ENCODE data around the gene KLRC4. TPM values are rescaled to one million over a fixed set of nuclear protein-coding genes. Genes with fewer than 3 reads are reported as not detected.

The KLRC4 gene
- total RNA-seq, 1 donor: not detected

DNA sequence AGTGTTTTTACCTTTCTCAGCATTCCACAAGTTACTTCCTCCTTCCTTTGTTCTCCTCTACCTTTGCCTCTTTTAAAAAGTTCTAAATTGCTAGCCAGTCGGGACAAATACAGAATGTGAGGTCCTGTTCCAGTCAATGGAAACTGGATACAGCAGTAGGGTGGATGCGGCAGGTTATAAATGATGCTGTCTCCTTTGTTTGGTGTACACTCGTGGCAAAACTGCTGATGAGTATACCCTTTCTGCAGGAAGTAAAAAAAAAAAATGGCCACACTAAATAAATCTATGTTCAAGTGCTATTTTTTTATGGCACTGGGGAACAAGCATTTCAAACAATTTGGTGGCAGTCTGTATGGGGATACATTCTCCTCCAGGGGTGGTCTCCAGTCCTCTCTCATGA, 47.2 kb downstream of the KLRC4 start:
- TF ChIP-seq, protein P1, sequence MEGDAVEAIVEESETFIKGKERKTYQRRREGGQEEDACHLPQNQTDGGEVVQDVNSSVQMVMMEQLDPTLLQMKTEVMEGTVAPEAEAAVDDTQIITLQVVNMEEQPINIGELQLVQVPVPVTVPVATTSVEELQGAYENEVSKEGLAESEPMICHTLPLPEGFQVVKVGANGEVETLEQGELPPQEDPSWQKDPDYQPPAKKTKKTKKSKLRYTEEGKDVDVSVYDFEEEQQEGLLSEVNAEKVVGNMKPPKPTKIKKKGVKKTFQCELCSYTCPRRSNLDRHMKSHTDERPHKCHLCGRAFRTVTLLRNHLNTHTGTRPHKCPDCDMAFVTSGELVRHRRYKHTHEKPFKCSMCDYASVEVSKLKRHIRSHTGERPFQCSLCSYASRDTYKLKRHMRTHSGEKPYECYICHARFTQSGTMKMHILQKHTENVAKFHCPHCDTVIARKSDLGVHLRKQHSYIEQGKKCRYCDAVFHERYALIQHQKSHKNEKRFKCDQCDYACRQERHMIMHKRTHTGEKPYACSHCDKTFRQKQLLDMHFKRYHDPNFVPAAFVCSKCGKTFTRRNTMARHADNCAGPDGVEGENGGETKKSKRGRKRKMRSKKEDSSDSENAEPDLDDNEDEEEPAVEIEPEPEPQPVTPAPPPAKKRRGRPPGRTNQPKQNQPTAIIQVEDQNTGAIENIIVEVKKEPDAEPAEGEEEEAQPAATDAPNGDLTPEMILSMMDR (IDR thresholded peaks at IDR 0.05; ENCODE audit: insufficient read depth, low read depth, low read length): no peak
- DNase-seq (ENCODE audit: low read depth): no peak
- no peak overlapping the region for H3K4me3 ChIP-seq (ENCODE audit: low read depth, low read length)

DNA sequence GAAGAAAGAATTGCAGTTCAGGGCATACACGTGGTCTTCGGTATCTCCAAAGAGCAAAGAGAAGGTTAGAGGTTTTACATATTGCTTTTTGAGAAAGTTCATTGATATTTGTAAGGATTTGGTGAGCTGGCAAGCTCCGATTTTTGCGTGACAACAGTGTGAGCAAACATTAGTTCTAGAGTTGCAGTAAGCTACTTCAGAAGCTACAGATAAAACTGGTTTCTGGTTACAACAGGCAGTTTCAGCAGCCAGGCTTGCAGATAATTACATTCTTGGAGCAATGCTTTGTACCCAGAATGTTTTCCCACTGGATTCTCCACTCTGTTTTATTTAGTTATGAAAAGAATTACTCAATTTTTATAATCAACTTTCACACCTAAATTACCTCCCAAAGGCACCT, 47.9 kb downstream of the KLRC4 start:
- H3K4me3 ChIP-seq (ENCODE audit: low read depth, low read length): no peak overlapping the region
- peak; percentile 63 for DNase-seq (ENCODE audit: low read depth)
- TF ChIP-seq, protein P1 (IDR thresholded peaks at IDR 0.05; ENCODE audit: insufficient read depth, low read depth, low read length): no peak

DNA sequence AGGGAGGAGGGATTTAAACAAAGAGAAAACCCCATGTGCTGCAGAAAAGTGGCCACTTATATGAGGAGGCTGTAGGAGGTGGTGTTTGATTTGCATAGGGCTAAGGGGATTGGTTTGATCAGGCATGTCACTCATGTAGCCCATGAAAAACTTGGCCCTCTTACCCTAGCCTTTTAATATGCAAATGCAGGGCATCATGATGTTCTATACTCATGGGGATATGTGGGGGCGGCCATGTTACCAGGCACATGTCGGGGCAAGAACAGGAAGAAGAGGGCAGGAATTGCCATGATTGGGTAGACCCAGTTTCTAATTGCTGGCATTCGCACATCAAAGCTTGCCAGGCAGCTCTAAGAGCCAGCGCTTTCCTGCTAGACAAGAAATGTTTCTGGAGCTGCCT, 48.5 kb downstream of the KLRC4 start:
- TF ChIP-seq, protein P1 (IDR thresholded peaks at IDR 0.05; ENCODE audit: insufficient read depth, low read depth, low read length): no peak
- no peak for DNase-seq (ENCODE audit: low read depth)
- no peak overlapping the region for H3K4me3 ChIP-seq (ENCODE audit: low read depth, low read length)

DNA sequence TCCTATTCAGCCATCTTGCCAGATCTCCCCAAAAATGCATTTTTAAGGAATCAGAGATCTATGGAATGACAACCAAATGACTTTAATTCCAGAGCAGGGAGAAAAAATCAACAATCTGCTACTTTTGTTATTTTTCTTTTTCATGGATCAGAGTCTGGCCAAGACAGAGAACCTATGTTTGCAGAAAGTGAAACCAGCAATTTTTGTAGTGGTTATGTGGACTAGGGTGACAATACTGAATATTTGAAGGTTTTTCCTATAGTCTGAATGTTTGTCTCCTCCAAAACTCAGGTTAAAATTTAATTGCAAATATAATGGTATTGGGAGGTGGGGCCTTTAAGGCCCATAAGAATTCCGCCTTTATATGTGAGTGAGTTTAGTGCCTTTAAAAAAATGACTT, 50.6 kb downstream of the KLRC4 start:
- TF ChIP-seq, protein P1 (IDR thresholded peaks at IDR 0.05; ENCODE audit: insufficient read depth, low read depth, low read length): no peak
- H3K4me3 ChIP-seq (ENCODE audit: low read depth, low read length): no peak overlapping the region
- no peak for DNase-seq (ENCODE audit: low read depth)

DNA sequence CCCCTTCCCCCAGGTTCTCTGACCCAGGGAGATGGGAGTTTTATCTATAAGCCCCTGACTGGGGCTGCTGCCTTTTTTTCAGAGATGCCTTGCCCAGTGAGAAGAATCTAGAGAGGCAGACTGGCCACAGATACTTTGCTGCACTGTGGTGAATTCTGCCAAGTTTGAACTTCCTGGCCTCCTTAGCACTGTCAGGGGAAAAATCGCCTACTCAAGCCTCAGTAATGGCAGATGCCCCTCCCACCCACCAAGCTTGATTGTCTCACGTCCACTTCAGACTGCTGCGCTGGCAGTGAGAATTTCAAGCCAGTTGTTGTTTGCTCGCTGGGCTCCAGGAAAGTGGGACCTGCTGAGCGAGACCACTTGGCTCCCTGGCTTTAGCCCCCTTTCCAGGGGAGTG, 51.4 kb downstream of the KLRC4 start:
- no peak for DNase-seq (ENCODE audit: low read depth)
- TF ChIP-seq, protein P1 (IDR thresholded peaks at IDR 0.05; ENCODE audit: insufficient read depth, low read depth, low read length): no peak
- H3K4me3 ChIP-seq (ENCODE audit: low read depth, low read length): no peak overlapping the region

Other genes with a start within 250 kb of the KLRC4 start
- gene OLR1, start 237.6 kb downstream of the KLRC4 start, total RNA-seq: 9.3 and 73.0 TPM in 2 replicates
- 3.5 and 17.7 TPM in 2 replicates for gene TMEM52B, start 230.7 kb downstream of the KLRC4 start, total RNA-seq
- 61.2 and 131 TPM in 2 replicates for gene GABARAPL1, start 196.9 kb downstream of the KLRC4 start, total RNA-seq
- under 0.01 and 0.86 TPM in 2 replicates for gene KLRD1, start 101.9 kb downstream of the KLRC4 start, total RNA-seq
- gene KLRK1, start 19.7 kb downstream of the KLRC4 start, total RNA-seq: not detected in 2 replicates
- gene KLRC3, start 10.8 kb upstream of the KLRC4 start, total RNA-seq: not detected in 2 replicates
- not detected in 2 replicates for gene KLRC2, start 26.3 kb upstream of the KLRC4 start, total RNA-seq
- not detected in 2 replicates for gene KLRC1, start 43.6 kb upstream of the KLRC4 start, total RNA-seq
- gene EIF2S3B, start 96.1 kb upstream of the KLRC4 start, total RNA-seq: 3.5 and 9.5 TPM in 2 replicates
- 19.3 and 20.3 TPM in 2 replicates for gene MAGOHB, start 203.9 kb upstream of the KLRC4 start, total RNA-seq